IgD-negative memory B cell (primary cell): ENCODE results near the gene AMDHD1. TPM values are rescaled to one million over a fixed set of nuclear protein-coding genes. Genes with fewer than 3 reads are reported as not detected.

Experiments used
- H3K27ac Mint-ChIP-seq, 3 donors: one replicate each; pipeline ENCODE4 v1.8.0; 2020 to 2022; ENCODE audit warnings: mild to moderate bottlenecking in 3 of 3, mixed read lengths in 3 of 3, moderate library complexity in 1 of 3
- H3K27me3 Mint-ChIP-seq: one replicate; pipeline ENCODE4 v1.8.0; 2021; ENCODE audit warnings: mixed read lengths
- H3K36me3 Mint-ChIP-seq: one replicate; pipeline ENCODE4 v1.8.0; 2020; ENCODE audit warnings: mild to moderate bottlenecking, mixed read lengths
- H3K4me1 Mint-ChIP-seq, 3 donors: one replicate each; pipeline ENCODE4 v1.8.0; 2020 to 2022; ENCODE audit warnings: mixed read lengths in 3 of 3, mild to moderate bottlenecking in 1 of 3
- H3K4me3 Mint-ChIP-seq, 4 donors: one replicate each; pipeline ENCODE4 v1.8.0; 2020 to 2022; ENCODE audit warnings: mild to moderate bottlenecking in 4 of 4, mixed read lengths in 4 of 4, moderate library complexity in 3 of 4
- H3K9me3 Mint-ChIP-seq, 3 donors: one replicate each; pipeline ENCODE4 v1.8.0; 2020 to 2021; ENCODE audit warnings: mixed read lengths in 3 of 3, mild to moderate bottlenecking in 1 of 3
- polyA plus RNA-seq: library from polyadenylated mRNA; unstranded; fragments of 300-500 nt; fragmentation: Illumina TruSeq; gene quantifications from one replicate; pipeline ENCODE4 v1.2.3, GENCODE V29; 2021

Gene AMDHD1, protein sequence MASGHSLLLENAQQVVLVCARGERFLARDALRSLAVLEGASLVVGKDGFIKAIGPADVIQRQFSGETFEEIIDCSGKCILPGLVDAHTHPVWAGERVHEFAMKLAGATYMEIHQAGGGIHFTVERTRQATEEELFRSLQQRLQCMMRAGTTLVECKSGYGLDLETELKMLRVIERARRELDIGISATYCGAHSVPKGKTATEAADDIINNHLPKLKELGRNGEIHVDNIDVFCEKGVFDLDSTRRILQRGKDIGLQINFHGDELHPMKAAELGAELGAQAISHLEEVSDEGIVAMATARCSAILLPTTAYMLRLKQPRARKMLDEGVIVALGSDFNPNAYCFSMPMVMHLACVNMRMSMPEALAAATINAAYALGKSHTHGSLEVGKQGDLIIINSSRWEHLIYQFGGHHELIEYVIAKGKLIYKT
- polyA plus RNA-seq = 2.7 TPM

GRCh38 chr12:95943330-95943842, at the start of gene AMDHD1:
Gene AMDHD1 (plus strand): TSS chr12:95943331. CDS start chr12:95943399, 68 bp downstream.
- Mint-ChIP-seq H3K9me3 (no peaks in the 10 kb centered on the region), H3K4me3 (peak within 1 kb of the TSS; percentile 92 to 99 (median 97)), H3K27ac (peak within 1 kb of the TSS; percentile 83 to 98 (median 89)), H3K36me3 (no peaks in the 10 kb centered on the region), H3K27me3 (no peaks in the 10 kb centered on the region), H3K4me1 (peaks cover 5 to 10% (median 9%) of the 10 kb centered on the region in 3 donors)

DNA sequence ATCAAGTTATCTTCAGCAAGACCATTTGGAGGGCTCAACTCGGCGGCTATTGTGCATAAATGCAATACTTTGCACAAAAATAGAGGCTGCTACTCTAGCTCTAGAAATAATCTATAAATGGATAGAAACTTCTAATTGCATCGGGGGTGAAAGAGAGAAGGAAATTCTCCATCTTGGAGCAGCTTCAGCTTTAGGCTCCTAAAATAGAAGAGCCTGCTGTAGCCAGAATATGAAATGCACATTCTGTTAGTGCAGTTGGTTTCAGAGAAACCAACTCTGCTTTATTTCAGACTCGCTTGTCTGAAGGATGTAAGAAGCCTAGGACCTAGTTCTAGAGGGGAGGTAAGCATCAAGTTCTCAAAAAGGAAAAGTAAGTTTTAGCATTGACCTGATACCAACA, 46.3 kb upstream of the AMDHD1 start:
- H3K36me3 Mint-ChIP-seq = peaks cover 2% of the 10 kb centered on the region
- peaks cover 0 to 2% (median 0%) of the 10 kb centered on the region in 3 donors for H3K9me3 Mint-ChIP-seq
- H3K4me1 Mint-ChIP-seq = no peaks in the 10 kb centered on the region
- H3K27ac Mint-ChIP-seq = no peak overlapping the region
- no peak overlapping the region for H3K4me3 Mint-ChIP-seq
- peaks cover 3% of the 10 kb centered on the region for H3K27me3 Mint-ChIP-seq

DNA sequence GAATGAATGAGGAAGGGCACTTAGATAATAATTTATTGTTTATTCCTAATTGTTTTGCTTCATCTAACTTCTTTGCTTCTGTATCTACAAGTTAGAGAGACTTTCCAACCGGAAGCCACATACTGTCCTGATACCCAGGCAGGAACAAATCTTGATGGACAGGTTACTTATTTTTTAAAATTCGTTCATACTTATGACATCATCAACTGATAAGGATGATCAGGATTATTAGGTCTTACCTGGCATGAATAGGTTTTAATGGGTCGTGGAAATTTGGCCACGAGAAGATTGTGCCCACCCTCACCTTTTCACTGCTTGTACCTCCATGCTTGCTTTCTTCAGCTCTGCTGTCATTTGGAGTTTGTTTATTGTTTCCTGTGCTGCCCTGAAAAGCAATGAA, 45.0 kb upstream of the AMDHD1 start:
- H3K27me3 Mint-ChIP-seq = peaks cover 3% of the 10 kb centered on the region
- peaks cover 0 to 4% (median under 1%) of the 10 kb centered on the region in 3 donors for H3K9me3 Mint-ChIP-seq
- peaks cover 2% of the 10 kb centered on the region for H3K36me3 Mint-ChIP-seq
- no peaks in the 10 kb centered on the region for H3K4me1 Mint-ChIP-seq
- no peak overlapping the region for H3K27ac Mint-ChIP-seq
- no peak overlapping the region for H3K4me3 Mint-ChIP-seq

- no peak overlapping the region for H3K4me3 Mint-ChIP-seq
- no peaks in the 10 kb centered on the region for H3K4me1 Mint-ChIP-seq
- peaks cover 8% of the 10 kb centered on the region for H3K27me3 Mint-ChIP-seq
- peaks cover 0 to 7% (median under 1%) of the 10 kb centered on the region in 3 donors for H3K9me3 Mint-ChIP-seq
- no peak overlapping the region for H3K27ac Mint-ChIP-seq
- peaks cover 2% of the 10 kb centered on the region for H3K36me3 Mint-ChIP-seq
Measured at GRCh38 chr12:95908573-95908972, 34.6 kb upstream of the AMDHD1 start.

DNA sequence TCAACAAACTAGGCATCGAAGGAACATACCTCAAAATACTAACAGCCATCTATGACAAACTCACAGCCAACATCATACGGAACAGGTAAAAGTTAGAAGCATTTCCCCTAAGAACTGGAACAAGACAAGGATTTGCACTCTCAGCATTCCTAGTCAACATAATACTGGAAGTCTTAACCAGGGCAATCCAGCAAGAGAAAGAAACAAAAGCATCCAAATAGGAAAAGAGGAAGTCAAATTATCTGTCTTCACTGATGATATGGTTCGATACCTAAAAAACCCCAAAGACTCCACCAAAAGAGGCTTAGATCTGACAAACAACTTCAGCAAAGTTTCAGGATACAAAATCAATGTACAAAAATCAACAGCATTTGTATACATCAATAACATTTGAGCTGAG, 33.3 kb upstream of the AMDHD1 start:
- Mint-ChIP-seq H3K9me3 (peaks cover 0 to 5% (median 0%) of the 10 kb centered on the region in 3 donors), H3K27me3 (peaks cover 3% of the 10 kb centered on the region), H3K27ac (no peak overlapping the region), H3K36me3 (peaks cover 2% of the 10 kb centered on the region), H3K4me1 (no peaks in the 10 kb centered on the region), H3K4me3 (no peak overlapping the region)

GRCh38 chr12:95918194-95918993, 24.7 kb upstream of the AMDHD1 start:
- H3K4me3 Mint-ChIP-seq = no peak overlapping the region
- H3K4me1 Mint-ChIP-seq = no peaks in the 10 kb centered on the region
- peaks cover 0 to 6% (median 4%) of the 10 kb centered on the region in 3 donors for H3K9me3 Mint-ChIP-seq
- H3K27ac Mint-ChIP-seq = no peak overlapping the region
- H3K27me3 Mint-ChIP-seq = peaks cover 3% of the 10 kb centered on the region
- peaks cover 3% of the 10 kb centered on the region for H3K36me3 Mint-ChIP-seq

DNA sequence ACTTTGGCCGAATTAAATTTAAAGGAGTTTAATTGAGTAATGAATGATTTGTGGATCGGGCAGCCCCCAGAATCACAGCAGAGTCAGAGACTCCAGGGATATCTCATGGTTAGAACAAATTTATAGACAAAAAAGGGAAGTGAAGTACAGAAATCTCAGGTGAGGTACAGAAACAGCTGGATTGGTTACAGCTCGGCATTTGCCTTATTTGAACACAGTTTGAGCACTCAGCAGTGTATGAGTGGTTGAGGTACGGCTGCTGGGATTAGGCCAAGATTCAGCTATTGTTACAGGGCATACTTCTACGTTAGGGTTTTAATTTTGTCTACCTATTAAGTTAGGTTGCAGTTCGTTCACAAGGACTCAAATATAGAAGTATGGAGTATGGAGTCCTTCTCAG, 24.0 kb upstream of the AMDHD1 start:
- peaks cover 0 to 6% (median 4%) of the 10 kb centered on the region in 3 donors for H3K9me3 Mint-ChIP-seq
- H3K27me3 Mint-ChIP-seq = peaks cover 3% of the 10 kb centered on the region
- no peak overlapping the region for H3K27ac Mint-ChIP-seq
- H3K36me3 Mint-ChIP-seq = peaks cover 3% of the 10 kb centered on the region
- H3K4me3 Mint-ChIP-seq = no peak overlapping the region
- H3K4me1 Mint-ChIP-seq = no peaks in the 10 kb centered on the region

DNA sequence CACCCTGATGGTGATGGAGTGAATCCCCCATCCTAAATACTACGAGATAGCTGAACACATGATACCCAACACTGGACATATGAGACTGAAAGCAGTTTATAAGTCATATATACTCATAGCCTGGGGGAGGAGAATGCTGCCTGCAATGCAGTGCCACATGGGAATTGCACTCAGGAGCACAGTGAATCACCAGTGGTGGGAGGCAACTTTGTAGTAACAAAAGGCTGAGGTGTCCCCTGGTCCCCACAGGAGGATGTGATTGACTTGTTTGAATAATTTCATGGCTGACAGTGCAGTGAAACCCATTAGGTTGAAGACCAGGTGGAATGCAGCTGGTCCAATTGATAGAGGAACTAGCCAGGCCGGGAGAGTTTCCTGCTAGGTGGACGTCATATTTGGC, 20.9 kb upstream of the AMDHD1 start:
- H3K36me3 Mint-ChIP-seq = peaks cover 4% of the 10 kb centered on the region
- no peaks in the 10 kb centered on the region for H3K4me1 Mint-ChIP-seq
- H3K27me3 Mint-ChIP-seq = peaks cover 3% of the 10 kb centered on the region
- H3K9me3 Mint-ChIP-seq = peaks cover 0 to 6% (median 4%) of the 10 kb centered on the region in 3 donors
- H3K4me3 Mint-ChIP-seq = no peak overlapping the region
- no peak overlapping the region for H3K27ac Mint-ChIP-seq

GRCh38 chr12:95940514-95940913, 2.6 kb upstream of the AMDHD1 start:
- Mint-ChIP-seq H3K4me3 (peak overlapping the region in 1 of 4 donors; percentile 79), H3K4me1 (peaks cover 5 to 10% (median 9%) of the 10 kb centered on the region in 3 donors), H3K36me3 (no peaks in the 10 kb centered on the region), H3K27ac (peak overlapping the region in 2 of 3 donors; percentile 38 to 41), H3K9me3 (no peaks in the 10 kb centered on the region), H3K27me3 (no peaks in the 10 kb centered on the region)

- H3K9me3 Mint-ChIP-seq = no peaks in the 10 kb centered on the region
- no peaks in the 10 kb centered on the region for H3K36me3 Mint-ChIP-seq
- H3K27ac Mint-ChIP-seq = peak overlapping the region in 2 of 3 donors; percentile 66 to 80
- peaks cover 5 to 10% (median 9%) of the 10 kb centered on the region in 3 donors for H3K4me1 Mint-ChIP-seq
- peak overlapping the region; percentile 92 to 99 (median 97) for H3K4me3 Mint-ChIP-seq
- no peaks in the 10 kb centered on the region for H3K27me3 Mint-ChIP-seq
Measured at GRCh38 chr12:95942101-95942523, 1.0 kb upstream of the AMDHD1 start.

DNA sequence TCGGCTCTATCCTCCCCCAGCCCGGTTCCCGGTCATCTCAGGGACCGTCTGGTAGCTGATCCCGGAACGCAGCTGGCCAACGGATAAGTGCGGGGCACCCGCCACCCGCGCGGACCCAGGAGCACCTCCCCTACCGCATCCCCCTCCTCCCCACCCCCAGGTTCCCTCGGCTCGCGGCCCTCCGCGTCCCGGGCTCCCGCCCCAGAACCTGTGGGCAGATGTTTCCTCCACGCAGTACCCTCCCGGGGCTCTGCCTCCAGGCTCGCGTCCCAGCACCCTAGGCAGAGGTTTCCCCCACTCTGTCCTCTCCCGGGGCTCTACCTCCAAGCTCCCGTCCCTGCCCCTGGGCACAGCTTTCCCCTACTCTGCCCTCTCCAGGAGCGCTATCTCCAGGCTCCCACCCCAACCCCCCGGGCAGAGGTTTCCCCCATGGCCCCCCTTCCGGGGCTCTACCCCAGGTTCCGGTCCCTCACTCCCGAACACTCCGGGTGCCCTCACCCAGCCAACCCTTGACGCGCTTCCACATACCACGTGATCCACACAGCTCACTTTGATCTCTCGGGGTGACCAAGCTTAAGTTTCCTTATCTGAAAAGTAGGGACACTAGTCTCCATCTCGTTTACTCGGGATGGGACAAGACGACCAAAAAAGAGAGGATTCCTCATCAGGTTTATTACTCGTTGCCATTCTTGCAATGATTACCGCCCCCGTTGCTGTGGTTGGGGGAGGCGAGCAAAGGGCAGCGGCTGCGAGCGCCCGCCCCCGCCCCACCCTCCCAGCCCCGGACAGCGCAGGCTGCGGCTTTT, 404 bp upstream of the AMDHD1 start, which contains the start of gene CCDC38:
CCDC38 (minus strand) TSS at position 91 of the 806 bp plus-strand sequence. CDS start 6,105 bp downstream, outside the sequence.
- H3K4me3 Mint-ChIP-seq = peak within 1 kb of the TSS; percentile 92 to 99 (median 97)
- H3K27ac Mint-ChIP-seq = peak within 1 kb of the TSS; percentile 83 to 98 (median 89)
- H3K36me3 Mint-ChIP-seq = no peaks in the 10 kb centered on the region
- H3K4me1 Mint-ChIP-seq = peaks cover 5 to 10% (median 9%) of the 10 kb centered on the region in 3 donors
- H3K27me3 Mint-ChIP-seq = no peaks in the 10 kb centered on the region
- no peaks in the 10 kb centered on the region for H3K9me3 Mint-ChIP-seq

DNA sequence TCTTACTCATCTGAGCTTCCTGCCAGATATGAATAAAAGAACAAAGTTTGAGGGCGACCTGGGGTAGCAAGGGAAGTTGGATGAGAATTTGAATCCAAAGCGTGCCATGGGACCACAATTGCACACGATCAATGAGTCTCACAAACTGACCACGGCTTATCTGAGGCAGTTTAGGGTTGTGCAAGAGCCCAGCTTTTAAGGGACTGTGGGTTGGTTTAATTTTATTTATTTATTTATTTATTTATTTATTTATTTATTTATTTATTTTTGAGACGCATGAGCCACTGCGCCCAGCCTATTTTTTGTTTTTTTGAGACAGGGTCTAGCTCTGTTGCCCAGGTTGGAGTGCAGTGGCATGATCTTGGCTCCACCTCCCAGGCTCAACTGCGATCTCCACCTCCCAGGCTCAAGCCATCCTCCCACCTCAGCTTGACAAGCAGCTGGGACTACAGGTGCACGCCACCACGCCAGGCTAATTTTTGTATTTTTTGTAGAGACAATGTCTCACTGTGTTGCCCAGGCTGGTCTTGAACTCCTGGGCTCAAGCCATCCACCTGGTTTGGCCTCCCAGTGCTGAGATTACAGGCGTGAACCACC, 1.1 kb downstream of the AMDHD1 start:
- H3K4me3 Mint-ChIP-seq = peak overlapping the region in 3 of 4 donors; percentile 92 to 96 (median 94)
- H3K27ac Mint-ChIP-seq = peak overlapping the region in 2 of 3 donors; percentile 25 to 83
- no peaks in the 10 kb centered on the region for H3K9me3 Mint-ChIP-seq
- H3K4me1 Mint-ChIP-seq = peaks cover 5 to 10% (median 9%) of the 10 kb centered on the region in 3 donors
- H3K36me3 Mint-ChIP-seq = no peaks in the 10 kb centered on the region
- no peaks in the 10 kb centered on the region for H3K27me3 Mint-ChIP-seq

- Mint-ChIP-seq H3K9me3 (peaks cover 0 to 4% (median 0%) of the 10 kb centered on the region in 3 donors), H3K27me3 (no peaks in the 10 kb centered on the region), H3K27ac (no peak overlapping the region), H3K36me3 (peaks cover 2% of the 10 kb centered on the region), H3K4me3 (peak overlapping the region in 1 of 4 donors; percentile 51), H3K4me1 (peaks cover 0 to 2% (median 0%) of the 10 kb centered on the region in 3 donors)
Measured at GRCh38 chr12:95949477-95950206, 6.5 kb downstream of the AMDHD1 start.
